Keratinocyte (primary cell): Measurements from ENCODE around the gene ETV1.

Source experiments
- EZH2 ChIP-seq: IDR thresholded peaks from one replicate; pipeline ENCODE4 v1.6.1; 2012; ENCODE audit warnings: inconsistent platforms, mild to moderate bottlenecking, low read length, moderate library complexity
- TF ChIP-seq, protein P1 (sequence below), 3 experiments: IDR thresholded peaks in 1 of 3; conservative IDR thresholded peaks in 1 of 3; optimal IDR thresholded peaks in 1 of 3; 2 replicates in 2 of 3; 3 replicates in 1 of 3; pipeline versions ENCODE3 to v1.5.1; 2011; ENCODE audit warnings: low read length in 3 of 3, mild to moderate bottlenecking in 3 of 3, moderate library complexity in 2 of 3, control low read depth in 1 of 3, inconsistent platforms in 1 of 3; ENCODE audit not compliant: insufficient read depth in 2 of 3; ENCODE audit errors: extremely low read depth in 1 of 3

DNA sequence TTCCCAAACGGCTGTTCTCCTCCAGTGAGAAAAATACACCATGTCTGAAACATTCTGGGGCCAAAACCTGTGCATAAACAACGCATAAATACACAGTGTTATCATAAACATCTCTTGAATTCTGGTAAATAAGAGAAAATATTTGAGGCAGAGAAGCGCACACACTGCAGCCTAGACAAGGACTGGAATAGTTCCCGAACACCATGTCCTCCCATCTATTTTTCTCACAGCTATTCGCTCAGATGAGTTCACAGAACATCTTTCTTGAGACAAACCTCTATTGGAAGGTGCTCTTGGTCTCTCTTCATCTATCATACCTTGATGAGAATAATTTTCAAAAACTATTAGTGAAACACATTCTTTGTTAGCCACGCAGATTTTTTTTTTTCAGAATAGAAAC, 24.4 kb downstream of the ETV1 start:
- TF ChIP-seq, protein P1, sequence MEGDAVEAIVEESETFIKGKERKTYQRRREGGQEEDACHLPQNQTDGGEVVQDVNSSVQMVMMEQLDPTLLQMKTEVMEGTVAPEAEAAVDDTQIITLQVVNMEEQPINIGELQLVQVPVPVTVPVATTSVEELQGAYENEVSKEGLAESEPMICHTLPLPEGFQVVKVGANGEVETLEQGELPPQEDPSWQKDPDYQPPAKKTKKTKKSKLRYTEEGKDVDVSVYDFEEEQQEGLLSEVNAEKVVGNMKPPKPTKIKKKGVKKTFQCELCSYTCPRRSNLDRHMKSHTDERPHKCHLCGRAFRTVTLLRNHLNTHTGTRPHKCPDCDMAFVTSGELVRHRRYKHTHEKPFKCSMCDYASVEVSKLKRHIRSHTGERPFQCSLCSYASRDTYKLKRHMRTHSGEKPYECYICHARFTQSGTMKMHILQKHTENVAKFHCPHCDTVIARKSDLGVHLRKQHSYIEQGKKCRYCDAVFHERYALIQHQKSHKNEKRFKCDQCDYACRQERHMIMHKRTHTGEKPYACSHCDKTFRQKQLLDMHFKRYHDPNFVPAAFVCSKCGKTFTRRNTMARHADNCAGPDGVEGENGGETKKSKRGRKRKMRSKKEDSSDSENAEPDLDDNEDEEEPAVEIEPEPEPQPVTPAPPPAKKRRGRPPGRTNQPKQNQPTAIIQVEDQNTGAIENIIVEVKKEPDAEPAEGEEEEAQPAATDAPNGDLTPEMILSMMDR (optimal IDR thresholded peaks at IDR 0.05 in 1 of 3, IDR thresholded peaks at IDR 0.05 in 1 of 3, conservative IDR thresholded peaks at IDR 0.05 in 1 of 3; ENCODE audit: extremely low read depth in 1 of 3, insufficient read depth in 2 of 3, low read length in 3 of 3): no peak
- TF ChIP-seq EZH2: no peak
